Panc1 (cell line): ENCODE results near the gene NOTCH4. TPM values are rescaled to one million over a fixed set of nuclear protein-coding genes. Genes with fewer than 3 reads are reported as not detected.

Experiments
- ATAC-seq: fragments of 200-7000 bp; cut with Tn5 transposase; 2 replicates; pipeline ENCODE4 v1.9.1; 2020; ENCODE audit warnings: mild to moderate bottlenecking, moderate library complexity
- BruUV-seq: library from RNA; stranded (reverse); fragments of 400-500 nt; replicated peaks from 2 replicates; lab custom pipeline; 2021; lab: Mats Ljungman, UMichigan
- CTCF ChIA-PET: fragments of 300-600 bp; sonication (Branson Sonifier 250); formaldehyde crosslinking; loops from one replicate; lab custom pipeline; 2022; ENCODE audit warnings: antibody characterized with exemption; lab: Charles Lee
- POLR2A ChIA-PET: fragments of 300-600 bp; sonication (Branson Sonifier 250); formaldehyde crosslinking; loops from one replicate; lab custom pipeline; 2022; ENCODE audit warnings: antibody characterized with exemption; lab: Charles Lee
- DNase-seq: peaks from one replicate; pipeline ENCODE4 v3.0.0-alpha.2; 2010; ENCODE audit warnings: low read depth, low spot score
- H3K27ac ChIP-seq: 2 replicates; pipeline ENCODE4 v1.5.1; 2011; ENCODE audit warnings: mild to moderate bottlenecking, low read length, inconsistent platforms
- H3K27me3 ChIP-seq: fragments of 200-500 bp; sonication (Bioruptor generic); 2 replicates; pipeline ENCODE4 v1.6.0; 2014; ENCODE audit warnings: low read length, inconsistent platforms; ENCODE audit not compliant: control insufficient read depth, insufficient read depth
- H3K36me3 ChIP-seq: fragments of 200-500 bp; sonication (Bioruptor generic); 2 replicates; pipeline ENCODE4 v1.5.1; 2014; ENCODE audit warnings: inconsistent platforms, mild to moderate bottlenecking, low read length, moderate library complexity; ENCODE audit not compliant: control insufficient read depth, insufficient read depth
- H3K4me1 ChIP-seq: 2 replicates; pipeline ENCODE4 v1.5.1; 2011; ENCODE audit warnings: inconsistent platforms, mild to moderate bottlenecking, low read length, moderate library complexity; ENCODE audit not compliant: control insufficient read depth, insufficient read depth
- H3K4me3 ChIP-seq, 2 experiments: 2 replicates each; pipeline ENCODE4 v1.5.1; 2011 to 2012; ENCODE audit warnings: low read depth in 2 of 2, low read length in 2 of 2, mild to moderate bottlenecking in 2 of 2, inconsistent platforms in 1 of 2, moderate library complexity in 1 of 2
- H3K9me3 ChIP-seq: fragments of 200-500 bp; sonication (Bioruptor generic); 2 replicates; pipeline ENCODE4 v1.5.1; 2014; ENCODE audit warnings: low read depth, mild to moderate bottlenecking, inconsistent platforms, low read length, moderate library complexity; ENCODE audit not compliant: control insufficient read depth, insufficient read depth
- POLR2AphosphoS5 ChIP-seq: IDR thresholded peaks from 2 replicates; pipeline ENCODE4 v1.6.1; 2012; ENCODE audit warnings: mild to moderate bottlenecking, low read depth, low read length, moderate library complexity
- SIN3A ChIP-seq: IDR thresholded peaks from 2 replicates; pipeline ENCODE4 v1.6.1; 2012; ENCODE audit warnings: low read depth, mild to moderate bottlenecking, low read length, moderate library complexity, borderline replicate concordance; ENCODE audit not compliant: insufficient read depth
- TCF7L2 ChIP-seq: IDR thresholded peaks from 2 replicates; pipeline ENCODE4 v1.6.1; 2011; ENCODE audit warnings: mild to moderate bottlenecking, low read depth, low read length, inconsistent platforms
- in situ Hi-C: cut with HindIII; loops from 2 replicates; pipeline ENCODE4 v1.10.0; 2016; ENCODE audit warnings: low sequenced_read_pairs, low pct_unique_long_range_greater_than_20kb
- intact Hi-C: fragments of 100-400 bp; cut with micrococcal nuclease; formaldehyde crosslinking; loops from one replicate; pipeline ENCODE4 v1.10.0; 2022; ENCODE audit not compliant: unreplicated experiment
- total RNA-seq: library from RNA; stranded (reverse); gene quantifications from one replicate; pipeline ENCODE4 v1.2.1, GENCODE V29; 2021; ENCODE audit not compliant: unreplicated experiment
- TF ChIP-seq, protein P1 (sequence below): fragments of 450-650 bp; IDR thresholded peaks from 2 replicates; pipeline ENCODE4 v1.5.1; 2017; ENCODE audit warnings: mild to moderate bottlenecking
- TF ChIP-seq, protein P2 (sequence below), 2 experiments: IDR thresholded peaks; 2 replicates each; pipeline ENCODE4 v1.6.1; 2011 to 2012; ENCODE audit warnings: low read depth in 2 of 2, control low read depth in 1 of 2, low read length in 1 of 2, mild to moderate bottlenecking in 1 of 2, moderate library complexity in 1 of 2; ENCODE audit not compliant: insufficient read depth in 1 of 2

The NOTCH4 gene
- total RNA-seq, 1 experiment from 2014 or later = 2.0 TPM

DNA sequence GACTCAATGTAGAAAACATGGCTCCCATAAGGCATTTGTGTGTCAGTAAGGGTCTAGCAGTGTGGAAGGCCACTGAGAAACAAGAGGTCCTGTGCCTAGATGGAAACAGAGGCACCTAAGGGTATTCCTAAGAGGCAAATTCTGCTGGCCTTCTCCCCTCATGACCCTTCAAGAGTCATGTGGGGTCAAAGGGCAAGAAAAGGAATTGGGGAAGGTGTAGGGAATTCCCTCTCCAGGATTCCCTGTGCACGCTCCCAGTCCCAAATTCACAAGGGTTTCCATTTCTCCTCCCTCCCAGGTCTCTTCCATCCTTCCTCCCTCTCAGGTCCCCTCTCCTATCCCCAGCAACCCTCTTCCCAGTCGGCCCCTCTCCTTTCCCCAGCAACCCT is 48.6 kb downstream of the NOTCH4 start:
- TF ChIP-seq, protein P1, sequence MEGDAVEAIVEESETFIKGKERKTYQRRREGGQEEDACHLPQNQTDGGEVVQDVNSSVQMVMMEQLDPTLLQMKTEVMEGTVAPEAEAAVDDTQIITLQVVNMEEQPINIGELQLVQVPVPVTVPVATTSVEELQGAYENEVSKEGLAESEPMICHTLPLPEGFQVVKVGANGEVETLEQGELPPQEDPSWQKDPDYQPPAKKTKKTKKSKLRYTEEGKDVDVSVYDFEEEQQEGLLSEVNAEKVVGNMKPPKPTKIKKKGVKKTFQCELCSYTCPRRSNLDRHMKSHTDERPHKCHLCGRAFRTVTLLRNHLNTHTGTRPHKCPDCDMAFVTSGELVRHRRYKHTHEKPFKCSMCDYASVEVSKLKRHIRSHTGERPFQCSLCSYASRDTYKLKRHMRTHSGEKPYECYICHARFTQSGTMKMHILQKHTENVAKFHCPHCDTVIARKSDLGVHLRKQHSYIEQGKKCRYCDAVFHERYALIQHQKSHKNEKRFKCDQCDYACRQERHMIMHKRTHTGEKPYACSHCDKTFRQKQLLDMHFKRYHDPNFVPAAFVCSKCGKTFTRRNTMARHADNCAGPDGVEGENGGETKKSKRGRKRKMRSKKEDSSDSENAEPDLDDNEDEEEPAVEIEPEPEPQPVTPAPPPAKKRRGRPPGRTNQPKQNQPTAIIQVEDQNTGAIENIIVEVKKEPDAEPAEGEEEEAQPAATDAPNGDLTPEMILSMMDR = no peak
- H3K4me1 ChIP-seq = peaks cover 37% of the 10 kb centered on the region
- POLR2A ChIA-PET = no interaction called here
- peak overlapping the region; percentile 98 for H3K27ac ChIP-seq
- ATAC-seq (no peak), DNase-seq (no peak)
- no peaks in the 10 kb centered on the region for H3K9me3 ChIP-seq
- peak overlapping the region; percentile 61 to 64 for H3K4me3 ChIP-seq
- intact Hi-C loops (no loop called here), in situ Hi-C loops (no loop called here)
- CTCF ChIA-PET = no interaction called here
- 0 out of 2 replicates have a peak, but pooled peaks cover 4% of the 10 kb centered on the region for H3K36me3 ChIP-seq
- BruUV-seq = TSS peak; percentile 86
- H3K27me3 ChIP-seq = no peaks in the 10 kb centered on the region

DNA sequence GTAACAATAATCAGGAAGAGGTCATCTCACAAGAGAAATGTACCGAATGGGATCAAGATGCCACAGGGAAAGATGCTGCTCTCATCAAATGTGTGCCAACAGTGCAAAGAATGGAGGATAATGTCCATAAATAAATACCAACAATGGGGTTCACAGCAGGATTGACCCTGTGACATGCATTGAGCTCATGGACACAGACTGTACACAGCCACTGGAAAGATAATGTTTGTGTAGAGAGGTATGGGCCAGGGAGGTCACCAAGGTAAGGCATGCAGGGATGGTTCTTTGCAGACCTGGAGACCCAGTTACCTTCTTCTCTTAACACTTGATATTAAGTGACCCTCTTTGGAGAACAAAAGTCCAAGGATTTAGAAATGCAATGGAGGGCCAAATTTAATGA is 49.5 kb downstream of the NOTCH4 start:
- peaks cover 36% of the 10 kb centered on the region for H3K4me1 ChIP-seq

More for the DNA sequence above, 49.5 kb downstream of the NOTCH4 start:
- Histone ChIP-seq H3K4me3 (no peak overlapping the region), H3K36me3 (0 out of 2 replicates have a peak, but pooled peaks cover 4% of the 10 kb centered on the region), H3K27me3 (no peaks in the 10 kb centered on the region), H3K9me3 (no peaks in the 10 kb centered on the region), H3K27ac (no peak overlapping the region)
- ChIA-PET CTCF (no interaction called here), POLR2A (no interaction called here)
- TF ChIP-seq, protein P1 = no peak
- TF ChIP-seq TCF7L2 = no peak
- TF ChIP-seq SIN3A = no peak
- no peak for TF ChIP-seq POLR2AphosphoS5
- TF ChIP-seq, protein P2, sequence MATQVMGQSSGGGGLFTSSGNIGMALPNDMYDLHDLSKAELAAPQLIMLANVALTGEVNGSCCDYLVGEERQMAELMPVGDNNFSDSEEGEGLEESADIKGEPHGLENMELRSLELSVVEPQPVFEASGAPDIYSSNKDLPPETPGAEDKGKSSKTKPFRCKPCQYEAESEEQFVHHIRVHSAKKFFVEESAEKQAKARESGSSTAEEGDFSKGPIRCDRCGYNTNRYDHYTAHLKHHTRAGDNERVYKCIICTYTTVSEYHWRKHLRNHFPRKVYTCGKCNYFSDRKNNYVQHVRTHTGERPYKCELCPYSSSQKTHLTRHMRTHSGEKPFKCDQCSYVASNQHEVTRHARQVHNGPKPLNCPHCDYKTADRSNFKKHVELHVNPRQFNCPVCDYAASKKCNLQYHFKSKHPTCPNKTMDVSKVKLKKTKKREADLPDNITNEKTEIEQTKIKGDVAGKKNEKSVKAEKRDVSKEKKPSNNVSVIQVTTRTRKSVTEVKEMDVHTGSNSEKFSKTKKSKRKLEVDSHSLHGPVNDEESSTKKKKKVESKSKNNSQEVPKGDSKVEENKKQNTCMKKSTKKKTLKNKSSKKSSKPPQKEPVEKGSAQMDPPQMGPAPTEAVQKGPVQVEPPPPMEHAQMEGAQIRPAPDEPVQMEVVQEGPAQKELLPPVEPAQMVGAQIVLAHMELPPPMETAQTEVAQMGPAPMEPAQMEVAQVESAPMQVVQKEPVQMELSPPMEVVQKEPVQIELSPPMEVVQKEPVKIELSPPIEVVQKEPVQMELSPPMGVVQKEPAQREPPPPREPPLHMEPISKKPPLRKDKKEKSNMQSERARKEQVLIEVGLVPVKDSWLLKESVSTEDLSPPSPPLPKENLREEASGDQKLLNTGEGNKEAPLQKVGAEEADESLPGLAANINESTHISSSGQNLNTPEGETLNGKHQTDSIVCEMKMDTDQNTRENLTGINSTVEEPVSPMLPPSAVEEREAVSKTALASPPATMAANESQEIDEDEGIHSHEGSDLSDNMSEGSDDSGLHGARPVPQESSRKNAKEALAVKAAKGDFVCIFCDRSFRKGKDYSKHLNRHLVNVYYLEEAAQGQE (IDR thresholded peaks at IDR 0.05; ENCODE audit: insufficient read depth in 1 of 2, low read depth in 2 of 2, low read length in 1 of 2) = no peak
- BruUV-seq = no TSS peak
- intact Hi-C loops (no loop called here), in situ Hi-C loops (no loop called here)
- no peak for ATAC-seq
- DNase-seq = no peak
